Activated CD4-positive, alpha-beta T cell treated with anti-CD3 and anti-CD28 coated beads, Interleukin-2, amount 50 U/mL, for 4 hours (primary cell): ENCODE results near the gene UROD.
"Not testable (repeated sequence)": the region's sequence is repeated elsewhere in the genome, so short reads cannot be mapped to it uniquely, and the experiment has no call there.

Experiments
- DNase-seq, 2 experiments: peaks; one replicate each; pipeline ENCODE4 v3.0.0-alpha.2; 2020

UROD gene

DNA sequence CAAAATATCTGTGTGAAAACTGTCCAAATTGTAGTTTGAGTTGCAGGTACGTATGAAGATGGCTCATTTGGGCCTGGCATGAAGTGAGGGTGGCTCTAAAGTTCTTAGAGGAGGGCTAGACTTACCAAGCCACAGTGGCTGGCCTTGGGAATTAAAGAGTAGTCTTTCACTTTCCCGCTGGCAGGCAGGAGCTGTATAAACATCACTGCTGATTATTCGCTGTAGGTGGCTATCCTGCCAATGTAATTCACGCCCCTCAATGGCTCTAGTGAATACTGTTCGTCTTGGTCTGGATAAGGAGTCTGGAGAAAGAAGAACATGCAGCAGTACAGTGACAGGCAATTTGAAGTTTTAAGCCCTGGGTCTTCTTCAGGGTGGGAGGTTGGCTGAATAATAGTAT, 31.0 kb downstream of the UROD start:
- DNase-seq = no peak

DNA sequence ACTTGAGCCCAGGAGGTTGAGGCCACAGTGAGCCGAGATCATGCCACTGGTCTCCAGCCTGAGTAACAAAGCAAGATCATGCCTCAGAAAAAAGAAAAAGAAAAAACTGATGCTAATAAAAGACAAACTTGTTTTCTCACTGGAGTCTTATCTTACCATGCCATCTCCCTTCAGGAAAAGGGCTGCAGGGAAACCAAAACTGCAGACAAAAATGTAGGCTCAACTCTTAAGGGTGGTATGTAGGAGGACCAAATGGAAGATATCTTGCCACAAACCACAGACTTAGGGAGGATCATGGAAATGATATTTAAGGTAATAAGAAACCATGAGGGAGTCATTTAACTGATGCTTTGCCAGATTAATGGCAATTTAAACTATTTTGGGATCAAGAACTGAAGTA, 32.9 kb downstream of the UROD start:
- no peak for DNase-seq

DNA sequence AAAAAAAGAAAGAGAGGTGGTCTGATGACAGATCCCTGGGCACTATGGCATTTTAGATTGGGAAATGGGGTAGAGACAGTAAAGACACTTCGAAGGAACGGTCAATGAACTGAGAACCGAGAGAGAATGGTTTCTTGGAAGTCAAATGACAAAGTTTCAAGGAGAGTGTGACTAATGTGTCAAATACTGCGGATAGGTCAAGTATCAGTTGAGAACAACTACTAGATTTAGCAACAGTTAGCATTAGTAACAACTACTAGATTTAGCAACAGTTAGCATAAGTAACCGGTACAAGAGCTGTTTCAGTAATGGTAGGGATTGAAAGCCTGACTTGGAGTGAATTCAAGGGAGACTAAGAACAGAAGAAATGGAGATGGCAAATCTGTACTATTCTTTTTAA, 35.0 kb downstream of the UROD start:
- no peak for DNase-seq

DNA sequence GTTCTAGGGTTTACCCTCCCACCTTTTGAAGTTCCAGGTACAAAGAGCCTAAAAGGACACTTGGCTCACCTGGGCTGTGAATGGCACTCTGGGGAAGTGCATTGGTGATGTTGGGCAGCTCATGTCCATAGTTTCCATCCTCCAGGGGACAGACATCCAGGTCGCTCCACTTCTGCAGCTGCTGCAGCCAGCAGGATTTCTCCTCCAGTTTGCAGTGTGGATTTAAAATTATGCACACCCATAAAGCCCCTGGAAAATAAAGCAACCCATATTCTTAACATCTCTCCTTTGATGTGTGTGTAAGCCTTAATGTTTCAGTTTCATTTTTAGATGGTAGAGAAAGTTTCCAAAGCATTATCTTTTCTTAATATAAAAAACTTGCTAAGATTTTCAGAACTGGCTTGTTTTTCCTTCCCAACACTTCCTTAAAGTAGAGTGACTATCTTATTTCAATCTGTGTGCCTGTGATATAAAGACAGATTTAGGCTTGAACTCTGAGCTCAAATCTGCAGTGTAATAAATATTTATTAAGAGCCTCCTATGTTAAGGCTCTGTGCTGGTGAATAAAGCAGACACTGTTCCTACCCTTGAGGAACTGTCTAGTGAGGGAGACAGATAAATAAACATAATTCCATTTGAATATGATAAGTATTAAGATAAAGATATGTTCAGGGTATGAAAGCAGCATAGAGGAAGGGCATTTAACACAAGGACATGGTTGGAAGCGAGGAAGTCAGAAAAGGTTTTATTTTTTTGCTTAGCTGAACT, 39.1 kb downstream of the UROD start:
- DNase-seq = no peak

DNA sequence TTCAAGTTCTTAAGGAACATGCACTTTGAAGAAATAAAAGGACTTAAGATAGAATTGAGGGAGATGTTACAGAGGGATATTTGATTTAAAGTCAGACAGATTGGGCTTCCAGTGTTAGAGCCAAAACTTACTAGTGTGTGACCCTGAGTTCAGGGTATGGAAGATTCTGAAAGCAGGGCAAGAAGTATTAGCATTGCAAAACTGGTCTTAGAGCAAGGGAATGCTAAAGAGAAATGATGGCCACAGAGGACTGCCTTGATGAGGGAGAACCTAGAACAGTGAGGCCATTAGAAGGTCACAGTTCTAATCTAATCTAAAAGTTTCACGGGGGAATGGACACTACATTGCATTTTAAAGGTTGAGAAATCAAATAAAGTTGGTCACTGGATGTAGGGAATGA, 45.5 kb downstream of the UROD start:
- DNase-seq = no peak

DNA sequence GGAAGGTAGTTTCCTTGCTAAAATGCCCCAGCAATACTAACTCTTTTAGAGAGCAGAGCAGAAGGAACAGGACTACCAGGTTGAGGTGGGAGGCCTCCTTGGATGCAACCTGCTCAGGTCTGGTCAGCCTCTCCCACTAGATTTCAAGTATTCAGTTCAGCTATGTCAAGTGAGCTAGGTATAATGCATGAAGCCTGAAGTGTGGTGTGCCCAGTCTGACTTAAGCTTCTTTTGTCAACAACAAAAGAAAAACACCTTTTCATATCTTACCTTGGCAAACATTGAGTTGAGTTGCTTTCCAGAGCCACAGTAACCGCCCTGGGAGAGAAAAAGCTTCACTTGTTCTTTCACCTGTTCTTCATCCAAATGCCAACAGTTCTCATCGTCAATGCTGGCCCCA, 47.8 kb downstream of the UROD start:
- no peak for DNase-seq

DNA sequence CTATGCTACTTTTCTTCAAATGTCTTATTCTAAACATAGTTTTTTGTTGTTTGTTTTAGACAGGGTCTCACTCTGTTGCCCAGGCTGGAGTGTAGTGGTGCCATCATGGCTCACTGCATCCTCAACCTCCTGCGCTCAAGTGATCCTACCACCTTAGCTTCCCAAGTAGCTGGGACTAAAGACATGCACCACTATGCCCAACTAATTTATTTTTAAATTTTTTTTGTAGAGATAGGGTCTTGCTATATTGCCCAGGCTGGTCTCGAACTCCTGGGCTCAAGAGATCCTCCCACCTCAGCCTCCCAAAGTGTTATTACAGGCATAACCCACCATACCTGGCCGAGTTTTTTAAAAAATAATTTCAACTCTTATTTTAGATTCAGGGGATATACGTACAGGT, 50.4 kb downstream of the UROD start:
- DNase-seq = not testable (repeated sequence)

DNA sequence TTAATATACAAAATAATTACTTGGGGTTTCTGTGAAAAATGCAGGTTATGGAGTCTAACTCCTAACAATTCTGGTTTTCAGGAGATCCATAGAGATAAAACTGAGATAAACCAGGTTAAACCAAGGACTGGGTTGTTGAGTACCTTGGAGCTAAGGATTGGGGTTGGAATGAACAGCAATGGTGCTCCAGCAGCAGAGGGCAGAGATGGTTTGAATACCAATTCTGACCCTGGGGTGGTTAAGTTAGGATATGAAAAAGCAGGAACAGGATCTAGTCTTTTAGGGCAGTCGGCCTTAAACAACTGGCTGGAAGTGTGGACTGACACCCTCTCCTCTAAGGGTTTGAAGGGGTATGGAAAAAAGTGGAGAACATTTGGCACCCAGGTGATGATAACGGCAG, 53.0 kb downstream of the UROD start:
- DNase-seq = no peak
